ENCODE results near the gene THSD7B. TPM values are rescaled to one million over a fixed set of nuclear protein-coding genes. Genes with fewer than 3 reads are reported as not detected.

THSD7B gene
- total and polyA plus RNA-seq, 9 of the 15 experiments (the other 6 are each of a cell fraction or from before 2014, with no cell fraction given) = not detected

DNA sequence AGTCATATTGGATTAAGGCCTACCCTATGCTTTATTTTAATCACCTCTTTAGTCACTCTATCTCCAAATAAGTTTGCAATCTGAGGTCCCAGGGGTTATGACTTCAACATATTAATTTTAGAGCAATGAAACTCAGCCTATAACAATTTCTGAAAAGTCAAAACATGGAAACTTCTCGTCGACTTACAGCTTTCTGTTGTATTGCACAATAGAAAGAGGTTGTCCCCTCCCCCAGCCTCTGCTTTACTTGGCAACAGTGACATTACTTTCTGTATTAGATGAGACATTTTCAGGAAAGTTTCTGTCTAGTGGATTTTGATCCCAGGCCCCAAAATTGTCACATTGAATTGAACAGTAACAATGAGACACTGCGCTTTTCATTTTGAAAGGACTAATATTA lies 326.4 kb downstream of the THSD7B start:
- no TSS peak for BruUV-seq (replicated peaks)
- Histone ChIP-seq H3K4me3 (no peak overlapping the region), H3K4me2 (ENCODE audit: insufficient read depth, low read length) (no peak overlapping the region), H3K79me2 (ENCODE audit: control insufficient read depth, insufficient read depth, low read length) (no peaks in the 10 kb centered on the region), H2AFZ (ENCODE audit: low read depth, low read length) (no peak overlapping the region), H4K20me1 (replicated peaks; ENCODE audit: control insufficient read depth, insufficient read depth, low read length) (no peaks in the 10 kb centered on the region), H3K27me3 (ENCODE audit: control insufficient read depth in 2 of 2, insufficient read depth in 2 of 2, low read length in 2 of 2) (no peaks in the 10 kb centered on the region), H3K27ac (ENCODE audit: extremely low read depth, low read depth, low read length) (no peak overlapping the region), H3K36me3 (ENCODE audit: control insufficient read depth, insufficient read depth, low read length) (no peaks in the 10 kb centered on the region), H3K4me1 (replicated peaks in 1 of 2; ENCODE audit: control insufficient read depth in 2 of 2, insufficient read depth in 2 of 2, low read length in 2 of 2) (no peaks in the 10 kb centered on the region), H3K9me1 (ENCODE audit: control insufficient read depth, insufficient read depth, low read length) (no peaks in the 10 kb centered on the region), H3K9me3 (replicated peaks; ENCODE audit: control insufficient read depth, insufficient read depth, low read depth, low read length) (no peaks in the 10 kb centered on the region), H3K9ac (ENCODE audit: insufficient read depth in 1 of 2, low read depth in 2 of 2, low read length in 2 of 2) (no peak overlapping the region)
- 0% methylated on average over 3 of the region's 3 CpGs for WGBS (ENCODE audit: insufficient coverage, low coverage, missing lambda C conversion rate)
- POLR2A ChIA-PET = no interaction called here
- TF ChIP-seq FOXM1 (IDR thresholded peaks at IDR 0.05; ENCODE audit: low read depth) = no peak
- TF ChIP-seq FOXM1 (CRISPR knock-in tag; IDR thresholded peaks at IDR 0.05; ENCODE audit: low read depth) = no peak
- TF ChIP-seq ZNF431 (CRISPR knock-in tag; IDR thresholded peaks at IDR 0.05) = no peak
- TF ChIP-seq CEBPB (tag; IDR thresholded peaks at IDR 0.05) = peak; percentile 46; the same call in 1 of the 2 replicates
- no peak for TF ChIP-seq FOXP1 (CRISPR knock-in tag; IDR thresholded peaks at IDR 0.05)
- TF ChIP-seq, protein P1, sequence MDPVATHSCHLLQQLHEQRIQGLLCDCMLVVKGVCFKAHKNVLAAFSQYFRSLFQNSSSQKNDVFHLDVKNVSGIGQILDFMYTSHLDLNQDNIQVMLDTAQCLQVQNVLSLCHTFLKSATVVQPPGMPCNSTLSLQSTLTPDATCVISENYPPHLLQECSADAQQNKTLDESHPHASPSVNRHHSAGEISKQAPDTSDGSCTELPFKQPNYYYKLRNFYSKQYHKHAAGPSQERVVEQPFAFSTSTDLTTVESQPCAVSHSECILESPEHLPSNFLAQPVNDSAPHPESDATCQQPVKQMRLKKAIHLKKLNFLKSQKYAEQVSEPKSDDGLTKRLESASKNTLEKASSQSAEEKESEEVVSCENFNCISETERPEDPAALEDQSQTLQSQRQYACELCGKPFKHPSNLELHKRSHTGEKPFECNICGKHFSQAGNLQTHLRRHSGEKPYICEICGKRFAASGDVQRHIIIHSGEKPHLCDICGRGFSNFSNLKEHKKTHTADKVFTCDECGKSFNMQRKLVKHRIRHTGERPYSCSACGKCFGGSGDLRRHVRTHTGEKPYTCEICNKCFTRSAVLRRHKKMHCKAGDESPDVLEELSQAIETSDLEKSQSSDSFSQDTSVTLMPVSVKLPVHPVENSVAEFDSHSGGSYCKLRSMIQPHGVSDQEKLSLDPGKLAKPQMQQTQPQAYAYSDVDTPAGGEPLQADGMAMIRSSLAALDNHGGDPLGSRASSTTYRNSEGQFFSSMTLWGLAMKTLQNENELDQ (CRISPR knock-in tag; IDR thresholded peaks at IDR 0.05; ENCODE audit: borderline replicate concordance) = no peak
- ATAC-seq (no peak), DNase-seq (ENCODE audit: extremely low read depth in 1 of 4, low spot score in 3 of 4) (no peak), FAIRE-seq (no peak)
- intact Hi-C loops (cut with micrococcal nuclease) = no loop called here
- in situ Hi-C loops (cut with MboI) = no loop called here
- CTCF ChIA-PET (ENCODE audit: low intra/inter-chr PET ratio) = no interaction called here

Data from K562 (cell line).